ENCODE data around the gene AGPS. TPM values are rescaled to one million over a fixed set of nuclear protein-coding genes. Genes with fewer than 3 reads are reported as not detected.

The AGPS gene
- total and polyA plus RNA-seq, 10 of the 15 experiments (the other 5 are each of a cell fraction or from before 2014, with no cell fraction given), result 7.9 to 54.2 (median 38.7) TPM

DNA sequence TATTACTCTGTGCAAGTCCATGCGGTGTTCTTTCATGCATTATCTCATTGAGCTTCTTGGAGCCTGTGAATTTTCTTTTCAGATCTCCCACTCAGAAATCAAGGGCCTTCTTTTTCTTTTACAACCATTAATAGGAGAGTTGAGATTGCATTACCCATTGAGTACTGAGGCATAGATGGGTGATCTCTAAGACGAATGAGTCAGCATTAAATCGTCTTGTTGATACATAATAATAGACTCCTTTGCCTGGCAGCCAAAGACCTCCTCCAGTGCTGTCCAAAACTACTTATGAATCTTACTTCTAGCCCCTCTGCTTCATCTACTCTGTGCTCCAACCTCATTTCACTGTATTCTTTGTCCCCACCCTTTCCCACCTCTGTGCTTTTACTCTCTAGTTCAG is 180.5 kb downstream of the AGPS start (continued):
- TF ChIP-seq, protein P1, sequence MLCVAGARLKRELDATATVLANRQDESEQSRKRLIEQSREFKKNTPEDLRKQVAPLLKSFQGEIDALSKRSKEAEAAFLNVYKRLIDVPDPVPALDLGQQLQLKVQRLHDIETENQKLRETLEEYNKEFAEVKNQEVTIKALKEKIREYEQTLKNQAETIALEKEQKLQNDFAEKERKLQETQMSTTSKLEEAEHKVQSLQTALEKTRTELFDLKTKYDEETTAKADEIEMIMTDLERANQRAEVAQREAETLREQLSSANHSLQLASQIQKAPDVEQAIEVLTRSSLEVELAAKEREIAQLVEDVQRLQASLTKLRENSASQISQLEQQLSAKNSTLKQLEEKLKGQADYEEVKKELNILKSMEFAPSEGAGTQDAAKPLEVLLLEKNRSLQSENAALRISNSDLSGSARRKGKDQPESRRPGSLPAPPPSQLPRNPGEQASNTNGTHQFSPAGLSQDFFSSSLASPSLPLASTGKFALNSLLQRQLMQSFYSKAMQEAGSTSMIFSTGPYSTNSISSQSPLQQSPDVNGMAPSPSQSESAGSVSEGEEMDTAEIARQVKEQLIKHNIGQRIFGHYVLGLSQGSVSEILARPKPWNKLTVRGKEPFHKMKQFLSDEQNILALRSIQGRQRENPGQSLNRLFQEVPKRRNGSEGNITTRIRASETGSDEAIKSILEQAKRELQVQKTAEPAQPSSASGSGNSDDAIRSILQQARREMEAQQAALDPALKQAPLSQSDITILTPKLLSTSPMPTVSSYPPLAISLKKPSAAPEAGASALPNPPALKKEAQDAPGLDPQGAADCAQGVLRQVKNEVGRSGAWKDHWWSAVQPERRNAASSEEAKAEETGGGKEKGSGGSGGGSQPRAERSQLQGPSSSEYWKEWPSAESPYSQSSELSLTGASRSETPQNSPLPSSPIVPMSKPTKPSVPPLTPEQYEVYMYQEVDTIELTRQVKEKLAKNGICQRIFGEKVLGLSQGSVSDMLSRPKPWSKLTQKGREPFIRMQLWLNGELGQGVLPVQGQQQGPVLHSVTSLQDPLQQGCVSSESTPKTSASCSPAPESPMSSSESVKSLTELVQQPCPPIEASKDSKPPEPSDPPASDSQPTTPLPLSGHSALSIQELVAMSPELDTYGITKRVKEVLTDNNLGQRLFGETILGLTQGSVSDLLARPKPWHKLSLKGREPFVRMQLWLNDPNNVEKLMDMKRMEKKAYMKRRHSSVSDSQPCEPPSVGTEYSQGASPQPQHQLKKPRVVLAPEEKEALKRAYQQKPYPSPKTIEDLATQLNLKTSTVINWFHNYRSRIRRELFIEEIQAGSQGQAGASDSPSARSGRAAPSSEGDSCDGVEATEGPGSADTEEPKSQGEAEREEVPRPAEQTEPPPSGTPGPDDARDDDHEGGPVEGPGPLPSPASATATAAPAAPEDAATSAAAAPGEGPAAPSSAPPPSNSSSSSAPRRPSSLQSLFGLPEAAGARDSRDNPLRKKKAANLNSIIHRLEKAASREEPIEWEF (IDR thresholded peaks at IDR 0.05; ENCODE audit: insufficient replicate concordance, low read depth, low read length), result no peak
- TF ChIP-seq, protein P2, sequence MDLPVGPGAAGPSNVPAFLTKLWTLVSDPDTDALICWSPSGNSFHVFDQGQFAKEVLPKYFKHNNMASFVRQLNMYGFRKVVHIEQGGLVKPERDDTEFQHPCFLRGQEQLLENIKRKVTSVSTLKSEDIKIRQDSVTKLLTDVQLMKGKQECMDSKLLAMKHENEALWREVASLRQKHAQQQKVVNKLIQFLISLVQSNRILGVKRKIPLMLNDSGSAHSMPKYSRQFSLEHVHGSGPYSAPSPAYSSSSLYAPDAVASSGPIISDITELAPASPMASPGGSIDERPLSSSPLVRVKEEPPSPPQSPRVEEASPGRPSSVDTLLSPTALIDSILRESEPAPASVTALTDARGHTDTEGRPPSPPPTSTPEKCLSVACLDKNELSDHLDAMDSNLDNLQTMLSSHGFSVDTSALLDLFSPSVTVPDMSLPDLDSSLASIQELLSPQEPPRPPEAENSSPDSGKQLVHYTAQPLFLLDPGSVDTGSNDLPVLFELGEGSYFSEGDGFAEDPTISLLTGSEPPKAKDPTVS (IDR thresholded peaks at IDR 0.05; ENCODE audit: low read depth, low read length), result no peak
- TF ChIP-seq, protein P3, sequence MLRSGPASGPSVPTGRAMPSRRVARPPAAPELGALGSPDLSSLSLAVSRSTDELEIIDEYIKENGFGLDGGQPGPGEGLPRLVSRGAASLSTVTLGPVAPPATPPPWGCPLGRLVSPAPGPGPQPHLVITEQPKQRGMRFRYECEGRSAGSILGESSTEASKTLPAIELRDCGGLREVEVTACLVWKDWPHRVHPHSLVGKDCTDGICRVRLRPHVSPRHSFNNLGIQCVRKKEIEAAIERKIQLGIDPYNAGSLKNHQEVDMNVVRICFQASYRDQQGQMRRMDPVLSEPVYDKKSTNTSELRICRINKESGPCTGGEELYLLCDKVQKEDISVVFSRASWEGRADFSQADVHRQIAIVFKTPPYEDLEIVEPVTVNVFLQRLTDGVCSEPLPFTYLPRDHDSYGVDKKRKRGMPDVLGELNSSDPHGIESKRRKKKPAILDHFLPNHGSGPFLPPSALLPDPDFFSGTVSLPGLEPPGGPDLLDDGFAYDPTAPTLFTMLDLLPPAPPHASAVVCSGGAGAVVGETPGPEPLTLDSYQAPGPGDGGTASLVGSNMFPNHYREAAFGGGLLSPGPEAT (IDR thresholded peaks at IDR 0.05; ENCODE audit: low read depth), result no peak
- TF ChIP-seq TCF7 (IDR thresholded peaks at IDR 0.05; ENCODE audit: borderline replicate concordance) (no peak), NBN (IDR thresholded peaks at IDR 0.05) (no peak), NFYB (IDR thresholded peaks at IDR 0.05; ENCODE audit: insufficient read depth, low read depth, low read length) (no peak)
